Measurements from ENCODE around the gene NEDD8. TPM values are rescaled to one million over a fixed set of nuclear protein-coding genes. Genes with fewer than 3 reads are reported as not detected.

The NEDD8 gene
- polyA plus RNA-seq, 1 donor from 2014 or later: 431 TPM

GRCh38 chr14:24177041-24177825 is 54.9 kb downstream of the NEDD8 start:
- Histone ChIP-seq H3K27me3 (ENCODE audit: insufficient read depth, low read depth, low read length) (no peaks in the 10 kb centered on the region), H2AFZ (ENCODE audit: low read depth, low read length) (no peak overlapping the region), H3K36me3 (ENCODE audit: insufficient read depth, low read length) (no peaks in the 10 kb centered on the region), H3K9me3 (ENCODE audit: low read length) (no peaks in the 10 kb centered on the region), H3F3A (ENCODE audit: insufficient read depth, low read length, poor library complexity, severe bottlenecking) (no peaks in the 10 kb centered on the region), H3K4me3 (ENCODE audit: low read length) (no peak overlapping the region), H3K9me2 (ENCODE audit: insufficient read depth, low read length) (no peaks in the 10 kb centered on the region), H3K27ac (ENCODE audit: low read length) (no peak overlapping the region), H3K79me2 (replicated peaks; ENCODE audit: insufficient read depth, low read length) (no peaks in the 10 kb centered on the region), H4K20me1 (ENCODE audit: insufficient read depth) (no peaks in the 10 kb centered on the region), H3K4me2 (ENCODE audit: low read length) (no peak overlapping the region), H3K9ac (ENCODE audit: low read length) (no peak overlapping the region)
- no peak for TF ChIP-seq POLR2AphosphoS5 (IDR thresholded peaks at IDR 0.05)
- no peak for TF ChIP-seq SMC3 (conservative IDR thresholded peaks at IDR 0.05; ENCODE audit: poor library complexity)
- TF ChIP-seq EZH2 (IDR thresholded peaks at IDR 0.05; ENCODE audit: borderline replicate concordance, insufficient read depth, low read length, poor library complexity, severe bottlenecking): no peak
- no peak for TF ChIP-seq MXI1 (conservative IDR thresholded peaks at IDR 0.05; ENCODE audit: poor library complexity, severe bottlenecking)
- no peak for TF ChIP-seq TAF1 (IDR thresholded peaks at IDR 0.05; ENCODE audit: low read depth)
- no peak for TF ChIP-seq CTCF (IDR thresholded peaks at IDR 0.05; ENCODE audit: poor library complexity, severe bottlenecking)
- TF ChIP-seq RAD21 (conservative IDR thresholded peaks at IDR 0.05): no peak
- TF ChIP-seq REST (IDR thresholded peaks at IDR 0.05; ENCODE audit: borderline replicate concordance): no peak
- no peak for TF ChIP-seq EP300 (conservative IDR thresholded peaks at IDR 0.05; ENCODE audit: poor library complexity, severe bottlenecking)

GRCh38 chr14:24176599-24176998 is 55.6 kb downstream of the NEDD8 start:
- no peaks in the 10 kb centered on the region for H3K36me3 ChIP-seq (ENCODE audit: insufficient read depth, low read length)
- no peak overlapping the region for H3K9ac ChIP-seq (ENCODE audit: low read length)
- no peak overlapping the region for H3K4me3 ChIP-seq (ENCODE audit: low read length)
- no peak overlapping the region for H2AFZ ChIP-seq (ENCODE audit: low read depth, low read length)
- no peak overlapping the region for H3K4me2 ChIP-seq (ENCODE audit: low read length)
- H3K27me3 ChIP-seq (ENCODE audit: insufficient read depth, low read depth, low read length): no peaks in the 10 kb centered on the region
- no peaks in the 10 kb centered on the region for H3K9me2 ChIP-seq (ENCODE audit: insufficient read depth, low read length)
- no peaks in the 10 kb centered on the region for H3K79me2 ChIP-seq (replicated peaks; ENCODE audit: insufficient read depth, low read length)
- H3F3A ChIP-seq (ENCODE audit: insufficient read depth, low read length, poor library complexity, severe bottlenecking): no peaks in the 10 kb centered on the region
- no peak overlapping the region for H3K27ac ChIP-seq (ENCODE audit: low read length)
- TF ChIP-seq RAD21 (conservative IDR thresholded peaks at IDR 0.05) (no peak), SMC3 (conservative IDR thresholded peaks at IDR 0.05; ENCODE audit: poor library complexity) (no peak), EP300 (conservative IDR thresholded peaks at IDR 0.05; ENCODE audit: poor library complexity, severe bottlenecking) (no peak), REST (IDR thresholded peaks at IDR 0.05; ENCODE audit: borderline replicate concordance) (no peak), TAF1 (IDR thresholded peaks at IDR 0.05; ENCODE audit: low read depth) (no peak), MXI1 (conservative IDR thresholded peaks at IDR 0.05; ENCODE audit: poor library complexity, severe bottlenecking) (no peak), EZH2 (IDR thresholded peaks at IDR 0.05; ENCODE audit: borderline replicate concordance, insufficient read depth, low read length, poor library complexity, severe bottlenecking) (no peak), POLR2AphosphoS5 (IDR thresholded peaks at IDR 0.05) (no peak)
- H3K9me3 ChIP-seq (ENCODE audit: low read length): no peaks in the 10 kb centered on the region
- no peaks in the 10 kb centered on the region for H4K20me1 ChIP-seq (ENCODE audit: insufficient read depth)
